Activated CD4-positive, alpha-beta T cell treated with anti-CD3 and anti-CD28 coated beads for 36 hours (primary cell): ENCODE data around the gene COL4A2. TPM values are rescaled to one million over a fixed set of nuclear protein-coding genes. Genes with fewer than 3 reads are reported as not detected.

Source experiments
- ATAC-seq: fragments of 200-7000 bp; cut with Tn5 transposase; one replicate; pipeline ENCODE4 v1.10.0; 2021; ENCODE audit warnings: mild to moderate bottlenecking, moderate library complexity
- CTCF ChIA-PET: fragments of 350-600 bp; sonication (Branson Sonifier 250); formaldehyde crosslinking; loops from one replicate; lab custom pipeline; 2021; ENCODE audit warnings: antibody characterized with exemption; lab: Charles Lee
- POLR2A ChIA-PET: fragments of 350-600 bp; sonication (Branson Sonifier 250); formaldehyde crosslinking; loops from one replicate; lab custom pipeline; 2021; ENCODE audit warnings: antibody characterized with exemption, inconsistent platforms; lab: Charles Lee
- DNase-seq: peaks from one replicate; pipeline ENCODE4 v3.0.0-alpha.2; 2020
- H3K27ac Mint-ChIP-seq: one replicate; pipeline ENCODE4 v1.8.0; 2021; ENCODE audit warnings: mixed read lengths
- H3K27me3 Mint-ChIP-seq: one replicate; pipeline ENCODE4 v1.8.0; 2021; ENCODE audit warnings: mixed read lengths
- H3K36me3 Mint-ChIP-seq: one replicate; pipeline ENCODE4 v1.8.0; 2021; ENCODE audit warnings: low read depth, mixed read lengths
- H3K4me1 Mint-ChIP-seq: one replicate; pipeline ENCODE4 v1.8.0; 2021; ENCODE audit warnings: mixed read lengths
- H3K4me3 Mint-ChIP-seq: one replicate; pipeline ENCODE4 v1.8.0; 2021; ENCODE audit warnings: mild to moderate bottlenecking, moderate library complexity, mixed read lengths
- H3K9me3 Mint-ChIP-seq: one replicate; pipeline ENCODE4 v1.8.0; 2021; ENCODE audit warnings: low read depth, mixed read lengths
- intact Hi-C, 2 experiments: fragments of 100-400 bp; cut with DNase I in 1 of 2; cut with micrococcal nuclease in 1 of 2; formaldehyde crosslinking; loops; one replicate each; pipeline versions ENCODE4 v1.14.2 to v1.15.1; 2022 to 2024; cut with DNase I, micrococcal nuclease
- total RNA-seq, 2 experiments: library from RNA; stranded (reverse); gene quantifications; one replicate each; pipeline ENCODE4 v1.2.3, GENCODE V29; 2021

Gene COL4A2
- total RNA-seq, 2 experiments from 2014 or later = not detected

GRCh38 chr13:110404321-110404720, 97.2 kb downstream of the COL4A2 start:
- CTCF ChIA-PET = no interaction called here
- POLR2A ChIA-PET = no interaction called here
- ATAC-seq (no peak), DNase-seq (no peak)
- peaks cover 6% of the 10 kb centered on the region for H3K4me1 Mint-ChIP-seq
- no peaks in the 10 kb centered on the region for H3K36me3 Mint-ChIP-seq
- no peak overlapping the region for H3K27ac Mint-ChIP-seq
- H3K27me3 Mint-ChIP-seq = peaks cover 73% of the 10 kb centered on the region
- no peak overlapping the region for H3K4me3 Mint-ChIP-seq
- intact Hi-C loops = no loop called here
- H3K9me3 Mint-ChIP-seq = no peaks in the 10 kb centered on the region

GRCh38 chr13:110405597-110406450, 98.7 kb downstream of the COL4A2 start:
- Mint-ChIP-seq H3K4me1 (peaks cover 6% of the 10 kb centered on the region), H3K27ac (no peak overlapping the region), H3K27me3 (peaks cover 75% of the 10 kb centered on the region), H3K4me3 (no peak overlapping the region), H3K9me3 (no peaks in the 10 kb centered on the region), H3K36me3 (no peaks in the 10 kb centered on the region)
- ATAC-seq = peak; percentile 78
- peak; percentile 18 for DNase-seq
- intact Hi-C loops = no loop called here
- POLR2A ChIA-PET = no interaction called here
- CTCF ChIA-PET = interaction anchor here (0.7 kb wide), 1 partner anchor 9 kb away, joined by 3 read pairs; no protein-coding TSS in a partner anchor

GRCh38 chr13:110407021-110407420, 99.9 kb downstream of the COL4A2 start:
- H3K27me3 Mint-ChIP-seq = peaks cover 77% of the 10 kb centered on the region
- POLR2A ChIA-PET = no interaction called here
- no peaks in the 10 kb centered on the region for H3K36me3 Mint-ChIP-seq
- no peak for DNase-seq
- no peak overlapping the region for H3K27ac Mint-ChIP-seq
- H3K4me1 Mint-ChIP-seq = peaks cover 7% of the 10 kb centered on the region
- intact Hi-C loops = no loop called here
- no peak overlapping the region for H3K4me3 Mint-ChIP-seq
- CTCF ChIA-PET = no interaction called here
- H3K9me3 Mint-ChIP-seq = no peaks in the 10 kb centered on the region
- ATAC-seq = no peak

- no peak for ATAC-seq
- POLR2A ChIA-PET = no interaction called here
- CTCF ChIA-PET = no interaction called here
Observed at GRCh38 chr13:110407531-110407930, 100.4 kb downstream of the COL4A2 start.

GRCh38 chr13:110408286-110408685, 101.2 kb downstream of the COL4A2 start:
- CTCF ChIA-PET = no interaction called here
- POLR2A ChIA-PET = no interaction called here
- ATAC-seq = no peak

More at GRCh38 chr13:110407531-110407930, 100.4 kb downstream of the COL4A2 start:
- H3K9me3 Mint-ChIP-seq = no peaks in the 10 kb centered on the region
- H3K27me3 Mint-ChIP-seq = peaks cover 77% of the 10 kb centered on the region
- H3K4me3 Mint-ChIP-seq = no peak overlapping the region
- peaks cover 12% of the 10 kb centered on the region for H3K4me1 Mint-ChIP-seq
- no peaks in the 10 kb centered on the region for H3K36me3 Mint-ChIP-seq
- DNase-seq = no peak
- intact Hi-C loops = no loop called here
- no peak overlapping the region for H3K27ac Mint-ChIP-seq

GRCh38 chr13:110409581-110409992, 102.5 kb downstream of the COL4A2 start:
- Mint-ChIP-seq H3K27me3 (peaks cover 72% of the 10 kb centered on the region), H3K9me3 (no peaks in the 10 kb centered on the region), H3K36me3 (no peaks in the 10 kb centered on the region), H3K4me3 (no peak overlapping the region), H3K27ac (no peak overlapping the region), H3K4me1 (peaks cover 13% of the 10 kb centered on the region)
- ATAC-seq = no peak
- ChIA-PET POLR2A (no interaction called here), CTCF (interaction anchor here (1.0 to 3.4 kb wide), 3 partner anchors 30 to 303 kb away, joined by 3 to 28 read pairs (median 3); no protein-coding TSS in a partner anchor)
- intact Hi-C loops = no loop called here
- no peak for DNase-seq

More at GRCh38 chr13:110408286-110408685, 101.2 kb downstream of the COL4A2 start:
- Mint-ChIP-seq H3K4me3 (no peak overlapping the region), H3K4me1 (peaks cover 13% of the 10 kb centered on the region), H3K27me3 (peaks cover 76% of the 10 kb centered on the region), H3K9me3 (no peaks in the 10 kb centered on the region), H3K27ac (no peak overlapping the region), H3K36me3 (no peaks in the 10 kb centered on the region)
- no peak for DNase-seq
- intact Hi-C loops = no loop called here

GRCh38 chr13:110410000-110410399, 102.9 kb downstream of the COL4A2 start:
- intact Hi-C loops = loop anchor here (10.0 kb wide), 2 partner anchors 625 to 1445 kb away; partner anchors contain the start of gene IRS2 (in 1 of the 2)
- CTCF ChIA-PET = interaction anchor here (0.7 to 3.4 kb wide), 6 partner anchors 21 to 304 kb away, joined by 3 to 28 read pairs (median 3); no protein-coding TSS in a partner anchor

GRCh38 chr13:110410936-110411687, 104.0 kb downstream of the COL4A2 start:
- intact Hi-C loops = loop anchor here (10.0 kb wide), 2 partner anchors 626 to 1446 kb away; partner anchors contain the start of gene IRS2 (in 1 of the 2)
- ChIA-PET POLR2A (no interaction called here), CTCF (interaction anchor here (0.6 to 3.4 kb wide), 11 partner anchors 9 to 195 kb away, joined by 3 to 28 read pairs (median 3); no protein-coding TSS in a partner anchor)
- H3K36me3 Mint-ChIP-seq = no peaks in the 10 kb centered on the region
- no peaks in the 10 kb centered on the region for H3K9me3 Mint-ChIP-seq
- DNase-seq (no peak), ATAC-seq (no peak)
- no peak overlapping the region for H3K4me3 Mint-ChIP-seq
- peaks cover 70% of the 10 kb centered on the region for H3K27me3 Mint-ChIP-seq
- H3K4me1 Mint-ChIP-seq = peaks cover 7% of the 10 kb centered on the region
- no peak overlapping the region for H3K27ac Mint-ChIP-seq

More at GRCh38 chr13:110410000-110410399, 102.9 kb downstream of the COL4A2 start:
- no peak for DNase-seq
- Mint-ChIP-seq H3K27me3 (peaks cover 73% of the 10 kb centered on the region), H3K27ac (no peak overlapping the region), H3K4me1 (peaks cover 13% of the 10 kb centered on the region), H3K4me3 (no peak overlapping the region), H3K9me3 (no peaks in the 10 kb centered on the region), H3K36me3 (no peaks in the 10 kb centered on the region)
- ATAC-seq = no peak
- POLR2A ChIA-PET = no interaction called here

- ATAC-seq (no peak), DNase-seq (no peak)
- intact Hi-C loops = loop anchor here (1.0 to 10.0 kb wide), 4 partner anchors 189 to 1451 kb away; partner anchors contain the start of gene IRS2 (in 1 of the 2)
- ChIA-PET POLR2A (no interaction called here), CTCF (interaction anchor here (0.6 to 3.4 kb wide), 11 partner anchors 8 to 195 kb away, joined by 3 to 28 read pairs (median 3); no protein-coding TSS in a partner anchor)
- H3K4me3 Mint-ChIP-seq = no peak overlapping the region
- H3K27me3 Mint-ChIP-seq = peaks cover 71% of the 10 kb centered on the region
- H3K27ac Mint-ChIP-seq = no peak overlapping the region
- H3K36me3 Mint-ChIP-seq = no peaks in the 10 kb centered on the region
- H3K4me1 Mint-ChIP-seq = peaks cover 7% of the 10 kb centered on the region
- no peaks in the 10 kb centered on the region for H3K9me3 Mint-ChIP-seq
Observed at GRCh38 chr13:110411688-110412059, 104.6 kb downstream of the COL4A2 start.

GRCh38 chr13:110412132-110412914, 105.2 kb downstream of the COL4A2 start:
- CTCF ChIA-PET = interaction anchor here (0.6 to 3.4 kb wide), 9 partner anchors 11 to 196 kb away, joined by 3 to 28 read pairs (median 3); no protein-coding TSS in a partner anchor
- no peak overlapping the region for H3K27ac Mint-ChIP-seq
- no peaks in the 10 kb centered on the region for H3K9me3 Mint-ChIP-seq
- intact Hi-C loops = loop anchor here (1.0 to 10.0 kb wide), 4 partner anchors 190 to 1452 kb away; partner anchors contain the start of gene IRS2 (in 1 of the 2)
- POLR2A ChIA-PET = no interaction called here
- peaks cover 7% of the 10 kb centered on the region for H3K4me1 Mint-ChIP-seq
- ATAC-seq = peak; percentile 86
- no peaks in the 10 kb centered on the region for H3K36me3 Mint-ChIP-seq
- H3K27me3 Mint-ChIP-seq = peaks cover 71% of the 10 kb centered on the region
- H3K4me3 Mint-ChIP-seq = no peak overlapping the region
- peak; percentile 87 for DNase-seq
